ENCODE data around the gene HHEX. TPM values are rescaled to one million over a fixed set of nuclear protein-coding genes. Genes with fewer than 3 reads are reported as not detected.
"Not testable (repeated sequence)": the region's sequence is repeated elsewhere in the genome, so short reads cannot be mapped to it uniquely, and the experiment has no call there.

Gene HHEX
- 1 to 10 TPM; 2.1 to 4.9 TPM for total RNA-seq

- Histone ChIP-seq H3K4me3 (peak within 1 kb of the TSS; percentile 39 to 64), H3K4me1 (peaks cover 0 to 25% of the 10 kb centered on the region in 2 donors), H3K27me3 (peaks cover 15 to 27% of the 10 kb centered on the region in 2 donors), H3K27ac (peak within 1 kb of the TSS; percentile 83 to 87), H3K9me3 (peaks cover 0 to 15% of the 10 kb centered on the region in 2 donors), H3K36me3 (no peaks in the 10 kb centered on the region)
- no peak for DNase-seq (ENCODE audit: low spot score)
- no peak for TF ChIP-seq CTCF (IDR thresholded peaks at IDR 0.05)
These were observed at the start of gene HHEX for GRCh38 chr10:92689663-92690210. Gene HHEX, plus strand, starts transcription at chr10:92689955. Its CDS starts 32 bp downstream, at chr10:92689987.

DNA sequence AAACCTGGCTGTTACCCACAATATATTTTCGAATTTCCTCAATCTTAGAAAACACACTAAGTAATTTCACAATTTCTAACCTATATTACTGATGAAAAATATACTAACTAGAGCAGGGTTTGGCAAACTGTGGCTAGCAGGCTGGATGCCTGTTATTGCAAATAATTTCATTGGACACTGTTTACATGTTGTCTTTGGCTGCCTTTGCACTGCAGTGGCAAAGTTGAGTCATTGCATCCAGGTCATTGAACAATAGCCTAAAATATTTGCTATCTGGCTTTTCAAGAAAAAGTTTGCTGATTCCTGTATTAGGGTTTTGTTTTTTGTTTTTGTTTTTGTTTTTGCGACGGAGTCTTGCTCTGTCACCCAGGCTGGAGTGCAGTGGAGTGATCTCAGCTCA, 49.6 kb upstream of the HHEX start:
- Histone ChIP-seq H3K27me3 (no peaks in the 10 kb centered on the region), H3K36me3 (no peaks in the 10 kb centered on the region), H3K4me3 (no peak overlapping the region), H3K9me3 (no peaks in the 10 kb centered on the region), H3K27ac (no peak overlapping the region), H3K4me1 (no peaks in the 10 kb centered on the region)
- TF ChIP-seq CTCF (IDR thresholded peaks at IDR 0.05), result no peak
- DNase-seq (ENCODE audit: low spot score), result no peak

DNA sequence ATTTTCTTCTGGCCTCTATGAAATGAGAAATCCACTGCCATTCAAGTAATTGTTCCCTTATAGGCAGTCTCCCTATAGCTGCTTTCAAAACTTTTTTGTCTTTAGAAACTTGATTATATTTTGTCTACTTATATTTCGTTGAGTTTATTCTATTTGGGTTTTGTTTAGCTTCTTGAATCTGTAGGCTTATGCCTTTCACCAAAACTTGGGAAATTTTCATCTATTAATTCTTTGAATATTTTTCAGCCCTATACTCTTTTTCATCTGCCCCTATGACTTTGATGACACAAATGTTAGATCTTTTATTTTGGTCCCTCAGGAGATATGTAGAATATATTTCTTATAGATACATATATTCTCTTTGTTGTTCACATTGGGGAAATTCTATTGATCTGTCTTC, 48.3 kb upstream of the HHEX start:
- H3K27ac ChIP-seq, result no peak overlapping the region
- no peaks in the 10 kb centered on the region for H3K36me3 ChIP-seq
- no peak overlapping the region for H3K4me3 ChIP-seq
- DNase-seq (ENCODE audit: low spot score), result no peak
- no peaks in the 10 kb centered on the region for H3K4me1 ChIP-seq
- no peaks in the 10 kb centered on the region for H3K27me3 ChIP-seq
- no peak for TF ChIP-seq CTCF (IDR thresholded peaks at IDR 0.05)
- H3K9me3 ChIP-seq, result no peaks in the 10 kb centered on the region

DNA sequence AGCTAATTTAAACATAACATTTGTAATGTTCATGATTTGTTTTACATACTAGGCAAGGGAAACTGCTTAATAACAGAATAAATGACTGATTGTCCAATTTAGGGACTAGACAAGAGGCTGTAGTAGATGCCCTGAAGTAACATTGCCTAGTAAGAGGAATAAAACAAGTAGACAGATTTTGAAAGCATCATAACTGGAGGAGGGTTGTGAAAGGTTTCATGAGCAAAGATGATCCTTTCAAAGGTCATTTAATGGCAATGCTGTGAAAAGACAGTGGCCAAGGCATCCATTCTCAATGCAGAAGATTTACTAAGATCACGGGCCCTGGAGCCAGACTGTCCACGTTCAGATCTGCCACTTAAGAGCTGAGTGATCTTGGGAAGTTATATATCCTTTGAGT, 44.8 kb upstream of the HHEX start:
- no peak for TF ChIP-seq CTCF (IDR thresholded peaks at IDR 0.05)
- no peak for DNase-seq (ENCODE audit: low spot score)
- no peaks in the 10 kb centered on the region for H3K27me3 ChIP-seq
- H3K9me3 ChIP-seq, result no peaks in the 10 kb centered on the region
- no peak overlapping the region for H3K4me3 ChIP-seq
- H3K4me1 ChIP-seq, result no peaks in the 10 kb centered on the region
- no peak overlapping the region for H3K27ac ChIP-seq
- no peaks in the 10 kb centered on the region for H3K36me3 ChIP-seq

DNA sequence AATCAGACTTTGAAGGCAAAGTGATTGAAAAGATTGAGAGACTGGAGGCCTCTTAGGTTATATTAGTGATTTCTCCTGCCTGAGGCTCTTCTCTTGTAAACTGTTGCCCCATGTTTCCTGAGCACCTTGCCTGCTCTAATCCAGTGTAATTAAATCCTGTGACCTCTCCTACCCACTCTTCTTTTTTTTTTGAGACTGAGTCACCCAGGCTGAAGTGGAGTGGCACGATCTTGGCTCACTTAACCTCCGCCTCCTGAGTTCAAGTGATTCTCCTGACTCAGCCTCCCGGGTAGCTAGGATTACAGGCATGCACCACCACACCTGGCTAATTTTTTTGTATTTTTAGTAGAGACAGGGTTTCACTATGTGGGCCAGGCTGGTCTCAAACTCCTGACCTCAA, 38.9 kb upstream of the HHEX start:
- not testable (repeated sequence) for H3K27me3 ChIP-seq; H3K9me3 ChIP-seq; DNase-seq (ENCODE audit: low spot score); H3K36me3 ChIP-seq; H3K4me1 ChIP-seq; H3K27ac ChIP-seq; H3K4me3 ChIP-seq

GRCh38 chr10:92655426-92655825, 34.3 kb upstream of the HHEX start:
- H3K4me3 ChIP-seq, result no peak overlapping the region
- no peak overlapping the region for H3K27ac ChIP-seq
- no peaks in the 10 kb centered on the region for H3K4me1 ChIP-seq
- no peaks in the 10 kb centered on the region for H3K36me3 ChIP-seq
- no peaks in the 10 kb centered on the region for H3K9me3 ChIP-seq
- TF ChIP-seq CTCF (IDR thresholded peaks at IDR 0.05), result no peak
- no peaks in the 10 kb centered on the region for H3K27me3 ChIP-seq
- no peak for DNase-seq (ENCODE audit: low spot score)
